Upper lobe of left lung (tissue), 6 donors: ENCODE results near the gene USP17L24. TPM values are rescaled to one million over a fixed set of nuclear protein-coding genes. Genes with fewer than 3 reads are reported as not detected.
"Not testable (repeated sequence)": the region's sequence is repeated elsewhere in the genome, so short reads cannot be mapped to it uniquely, and the experiment has no call there.

ENCODE experiments used
- ATAC-seq, 2 donors: fragments of 200-7000 bp; cut with Tn5 transposase; one replicate each; pipeline ENCODE4 v1.9.1; 2022; ENCODE audit warnings: mild to moderate bottlenecking in 2 of 2, moderate library complexity in 2 of 2; ENCODE audit not compliant: low FRiP score in 2 of 2
- DNase-seq, 2 donors: peaks; one replicate each; pipeline ENCODE4 v3.0.0-alpha.2; 2019 to 2020
- H3K27ac ChIP-seq, 4 donors: fragments of 200-600 bp; sonication (generic); one replicate each; pipeline ENCODE4 v1.5.1; 2016 to 2019
- H3K27me3 ChIP-seq, 4 donors: fragments of 200-600 bp; sonication (generic); one replicate each; pipeline ENCODE4 v1.5.1; 2017 to 2019
- H3K36me3 ChIP-seq, 4 donors: fragments of 200-600 bp; sonication (generic); one replicate each; pipeline ENCODE4 v1.5.1; 2016 to 2019
- H3K4me1 ChIP-seq, 4 donors: fragments of 200-600 bp; sonication (generic); one replicate each; pipeline ENCODE4 v1.5.1; 2018 to 2019
- H3K4me3 ChIP-seq, 4 donors: fragments of 200-600 bp; sonication (generic); one replicate each; pipeline ENCODE4 v1.5.1; 2017 to 2019; ENCODE audit warnings: mild to moderate bottlenecking in 2 of 4, moderate library complexity in 1 of 4
- H3K9me3 ChIP-seq, 4 donors: fragments of 200-600 bp; sonication (generic); one replicate each; pipeline ENCODE4 v1.5.1; 2018 to 2019
- WGBS, 2 donors: methylation state at CpG; one replicate each; pipeline ENCODE4 v1.1.5; 2017 to 2018; 5-methylcytosine and 5-hydroxymethylcytosine counted together
- total RNA-seq, 6 donors: library from RNA; depleted of rRNA in 4 of 6; stranded (reverse); fragments of >200 nt in 4 of 6; gene quantifications; one replicate each; pipeline versions ENCODE4 v1.1.0 to v1.2.1, GENCODE V29; 2016 to 2021
- donor health status: DM: no; HTN: no; CAD: no; lungs with moderate emphysema.
- donor health status: DM: no; HTN: yes; CAD: no; lungs with severe emphysema.

The USP17L24 gene, protein sequence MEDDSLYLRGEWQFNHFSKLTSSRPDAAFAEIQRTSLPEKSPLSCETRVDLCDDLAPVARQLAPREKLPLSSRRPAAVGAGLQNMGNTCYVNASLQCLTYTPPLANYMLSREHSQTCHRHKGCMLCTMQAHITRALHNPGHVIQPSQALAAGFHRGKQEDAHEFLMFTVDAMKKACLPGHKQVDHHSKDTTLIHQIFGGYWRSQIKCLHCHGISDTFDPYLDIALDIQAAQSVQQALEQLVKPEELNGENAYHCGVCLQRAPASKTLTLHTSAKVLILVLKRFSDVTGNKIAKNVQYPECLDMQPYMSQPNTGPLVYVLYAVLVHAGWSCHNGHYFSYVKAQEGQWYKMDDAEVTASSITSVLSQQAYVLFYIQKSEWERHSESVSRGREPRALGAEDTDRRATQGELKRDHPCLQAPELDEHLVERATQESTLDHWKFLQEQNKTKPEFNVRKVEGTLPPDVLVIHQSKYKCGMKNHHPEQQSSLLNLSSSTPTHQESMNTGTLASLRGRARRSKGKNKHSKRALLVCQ
- total RNA-seq: not detected

DNA sequence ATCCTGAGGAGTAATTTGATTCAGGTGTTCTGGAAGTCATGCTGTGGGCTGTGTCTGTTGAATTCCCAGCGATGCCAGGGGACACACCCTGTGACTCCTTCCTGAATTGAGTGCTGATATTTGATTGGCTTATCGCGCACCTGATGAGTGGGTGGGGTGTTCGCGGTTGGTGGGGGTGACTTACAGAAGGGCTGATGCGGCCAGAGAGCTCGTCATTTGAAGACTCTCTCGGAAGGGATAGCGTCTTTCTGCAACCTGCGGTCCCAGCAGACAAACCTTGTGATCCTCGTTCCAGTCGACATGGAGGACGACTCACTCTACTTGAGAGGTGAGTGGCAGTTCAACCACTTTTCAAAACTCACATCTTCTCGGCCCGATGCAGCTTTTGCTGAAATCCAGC lies at the start of gene USP17L24:
Gene USP17L24 (plus strand): TSS at position 301 of the 400 bp plus-strand sequence. CDS start 0 bp downstream, at position 301.
- H3K36me3 ChIP-seq, H3K4me3 ChIP-seq, H3K4me1 ChIP-seq, H3K27ac ChIP-seq, DNase-seq, H3K9me3 ChIP-seq, H3K27me3 ChIP-seq, ATAC-seq: not testable (repeated sequence)
- no CpG with 5 or more reads among the region's 15 CpGs for WGBS, 2 donors

DNA sequence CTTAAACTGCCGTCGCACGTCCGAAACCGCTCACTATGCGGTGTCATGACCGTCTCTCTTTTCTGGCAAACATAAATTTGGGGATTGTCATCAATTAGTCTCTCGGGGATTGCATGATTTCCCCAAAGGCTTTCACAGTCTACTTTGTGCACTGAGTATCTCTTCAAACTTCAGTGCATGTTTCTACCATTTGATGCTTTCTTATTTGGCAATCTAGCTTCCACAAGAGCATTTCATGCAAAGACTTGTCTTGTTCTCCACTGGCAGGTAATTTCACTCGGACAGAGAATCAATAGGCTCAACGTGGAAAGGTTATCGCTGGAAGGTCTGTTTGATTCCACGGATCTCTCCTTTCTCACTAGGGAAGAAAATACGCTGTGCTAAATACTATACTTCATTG lies 774 bp upstream of the USP17L24 start:
- H3K9me3 ChIP-seq, H3K4me3 ChIP-seq, H3K36me3 ChIP-seq, DNase-seq, H3K4me1 ChIP-seq, H3K27me3 ChIP-seq, H3K27ac ChIP-seq, ATAC-seq: not testable (repeated sequence)
- 88 to 89% methylated on average over 4 to 5 of the region's 13 CpGs for WGBS, 2 donors

DNA sequence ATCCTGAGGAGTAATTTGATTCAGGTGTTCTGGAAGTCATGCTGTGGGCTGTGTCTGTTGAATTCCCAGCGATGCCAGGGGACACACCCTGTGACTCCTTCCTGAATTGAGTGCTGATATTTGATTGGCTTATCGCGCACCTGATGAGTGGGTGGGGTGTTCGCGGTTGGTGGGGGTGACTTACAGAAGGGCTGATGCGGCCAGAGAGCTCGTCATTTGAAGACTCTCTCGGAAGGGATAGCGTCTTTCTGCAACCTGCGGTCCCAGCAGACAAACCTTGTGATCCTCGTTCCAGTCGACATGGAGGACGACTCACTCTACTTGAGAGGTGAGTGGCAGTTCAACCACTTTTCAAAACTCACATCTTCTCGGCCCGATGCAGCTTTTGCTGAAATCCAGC lies 4.6 kb downstream of the USP17L24 start, which contains the start of gene USP17L25:
Gene USP17L25 (plus strand): TSS at position 301 of the 400 bp plus-strand sequence. CDS start 0 bp downstream, at position 301.
- DNase-seq, H3K27me3 ChIP-seq, H3K4me1 ChIP-seq, ATAC-seq, H3K9me3 ChIP-seq, H3K36me3 ChIP-seq, H3K27ac ChIP-seq, H3K4me3 ChIP-seq: not testable (repeated sequence)
- no CpG with 5 or more reads among the region's 15 CpGs for WGBS, 2 donors

DNA sequence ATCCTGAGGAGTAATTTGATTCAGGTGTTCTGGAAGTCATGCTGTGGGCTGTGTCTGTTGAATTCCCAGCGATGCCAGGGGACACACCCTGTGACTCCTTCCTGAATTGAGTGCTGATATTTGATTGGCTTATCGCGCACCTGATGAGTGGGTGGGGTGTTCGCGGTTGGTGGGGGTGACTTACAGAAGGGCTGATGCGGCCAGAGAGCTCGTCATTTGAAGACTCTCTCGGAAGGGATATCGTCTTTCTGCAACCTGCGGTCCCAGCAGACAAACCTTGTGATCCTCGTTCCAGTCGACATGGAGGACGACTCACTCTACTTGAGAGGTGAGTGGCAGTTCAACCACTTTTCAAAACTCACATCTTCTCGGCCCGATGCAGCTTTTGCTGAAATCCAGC lies 9.4 kb downstream of the USP17L24 start, which contains the start of gene USP17L26:
Gene USP17L26 (plus strand): TSS at position 301 of the 400 bp plus-strand sequence. CDS start 0 bp downstream, at position 301.
- H3K27me3 ChIP-seq, H3K4me3 ChIP-seq, DNase-seq, H3K9me3 ChIP-seq, H3K36me3 ChIP-seq, ATAC-seq, H3K27ac ChIP-seq, H3K4me1 ChIP-seq: not testable (repeated sequence)
- WGBS, 2 donors: no CpG with 5 or more reads among the region's 15 CpGs

DNA sequence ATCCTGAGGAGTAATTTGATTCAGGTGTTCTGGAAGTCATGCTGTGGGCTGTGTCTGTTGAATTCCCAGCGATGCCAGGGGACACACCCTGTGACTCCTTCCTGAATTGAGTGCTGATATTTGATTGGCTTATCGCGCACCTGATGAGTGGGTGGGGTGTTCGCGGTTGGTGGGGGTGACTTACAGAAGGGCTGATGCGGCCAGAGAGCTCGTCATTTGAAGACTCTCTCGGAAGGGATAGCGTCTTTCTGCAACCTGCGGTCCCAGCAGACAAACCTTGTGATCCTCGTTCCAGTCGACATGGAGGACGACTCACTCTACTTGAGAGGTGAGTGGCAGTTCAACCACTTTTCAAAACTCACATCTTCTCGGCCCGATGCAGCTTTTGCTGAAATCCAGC lies 14.1 kb downstream of the USP17L24 start, which contains the start of gene USP17L5:
Gene USP17L5 (plus strand): TSS at position 301 of the 400 bp plus-strand sequence. CDS start 0 bp downstream, at position 301.
- WGBS, 2 donors: no CpG with 5 or more reads among the region's 15 CpGs

DNA sequence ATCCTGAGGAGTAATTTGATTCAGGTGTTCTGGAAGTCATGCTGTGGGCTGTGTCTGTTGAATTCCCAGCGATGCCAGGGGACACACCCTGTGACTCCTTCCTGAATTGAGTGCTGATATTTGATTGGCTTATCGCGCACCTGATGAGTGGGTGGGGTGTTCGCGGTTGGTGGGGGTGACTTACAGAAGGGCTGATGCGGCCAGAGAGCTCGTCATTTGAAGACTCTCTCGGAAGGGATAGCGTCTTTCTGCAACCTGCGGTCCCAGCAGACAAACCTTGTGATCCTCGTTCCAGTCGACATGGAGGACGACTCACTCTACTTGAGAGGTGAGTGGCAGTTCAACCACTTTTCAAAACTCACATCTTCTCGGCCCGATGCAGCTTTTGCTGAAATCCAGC lies 18.9 kb downstream of the USP17L24 start, which contains the start of gene USP17L27:
Gene USP17L27 (plus strand): TSS at position 301 of the 400 bp plus-strand sequence. CDS start 0 bp downstream, at position 301.
- no CpG with 5 or more reads among the region's 15 CpGs for WGBS, 2 donors
- not testable (repeated sequence) for H3K9me3 ChIP-seq, H3K4me3 ChIP-seq, H3K36me3 ChIP-seq, H3K27me3 ChIP-seq, DNase-seq, H3K4me1 ChIP-seq, H3K27ac ChIP-seq, ATAC-seq

More for the DNA sequence above, 14.1 kb downstream of the USP17L24 start, which contains the start of gene USP17L5:
- H3K9me3 ChIP-seq, DNase-seq, H3K27me3 ChIP-seq, H3K4me3 ChIP-seq, H3K36me3 ChIP-seq, ATAC-seq, H3K4me1 ChIP-seq, H3K27ac ChIP-seq: not testable (repeated sequence)

DNA sequence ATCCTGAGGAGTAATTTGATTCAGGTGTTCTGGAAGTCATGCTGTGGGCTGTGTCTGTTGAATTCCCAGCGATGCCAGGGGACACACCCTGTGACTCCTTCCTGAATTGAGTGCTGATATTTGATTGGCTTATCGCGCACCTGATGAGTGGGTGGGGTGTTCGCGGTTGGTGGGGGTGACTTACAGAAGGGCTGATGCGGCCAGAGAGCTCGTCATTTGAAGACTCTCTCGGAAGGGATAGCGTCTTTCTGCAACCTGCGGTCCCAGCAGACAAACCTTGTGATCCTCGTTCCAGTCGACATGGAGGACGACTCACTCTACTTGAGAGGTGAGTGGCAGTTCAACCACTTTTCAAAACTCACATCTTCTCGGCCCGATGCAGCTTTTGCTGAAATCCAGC lies 23.6 kb downstream of the USP17L24 start, which contains the start of gene USP17L28:
Gene USP17L28 (plus strand): TSS at position 301 of the 400 bp plus-strand sequence. CDS start 0 bp downstream, at position 301.
- not testable (repeated sequence) for H3K27ac ChIP-seq, H3K4me3 ChIP-seq, DNase-seq, H3K27me3 ChIP-seq, H3K9me3 ChIP-seq, H3K36me3 ChIP-seq, ATAC-seq, H3K4me1 ChIP-seq
- WGBS, 2 donors: no CpG with 5 or more reads among the region's 15 CpGs

DNA sequence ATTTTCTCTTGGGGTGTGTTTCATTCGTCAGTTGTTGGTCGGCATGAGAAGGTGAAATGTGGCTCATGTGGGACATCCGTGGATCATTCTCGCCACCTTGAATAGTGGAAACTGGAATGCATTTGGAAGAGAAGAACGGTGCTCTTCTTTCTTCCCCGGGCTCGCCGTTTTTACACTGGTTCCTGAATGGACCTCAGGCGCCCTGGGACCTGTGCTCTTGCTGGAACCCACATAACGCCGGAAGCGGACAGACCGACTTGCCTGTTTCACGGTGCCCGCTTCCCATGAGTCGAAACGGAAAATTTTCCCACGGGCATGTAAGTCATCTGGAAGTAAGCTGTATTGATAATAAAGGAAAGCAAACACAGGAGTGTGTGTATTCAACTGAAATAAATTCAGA lies 25.9 kb downstream of the USP17L24 start:
- not testable (repeated sequence) for H3K4me3 ChIP-seq, DNase-seq, ATAC-seq, H3K27me3 ChIP-seq, H3K36me3 ChIP-seq, H3K27ac ChIP-seq, H3K4me1 ChIP-seq, H3K9me3 ChIP-seq
- WGBS, 2 donors: no CpG with 5 or more reads among the region's 18 CpGs

DNA sequence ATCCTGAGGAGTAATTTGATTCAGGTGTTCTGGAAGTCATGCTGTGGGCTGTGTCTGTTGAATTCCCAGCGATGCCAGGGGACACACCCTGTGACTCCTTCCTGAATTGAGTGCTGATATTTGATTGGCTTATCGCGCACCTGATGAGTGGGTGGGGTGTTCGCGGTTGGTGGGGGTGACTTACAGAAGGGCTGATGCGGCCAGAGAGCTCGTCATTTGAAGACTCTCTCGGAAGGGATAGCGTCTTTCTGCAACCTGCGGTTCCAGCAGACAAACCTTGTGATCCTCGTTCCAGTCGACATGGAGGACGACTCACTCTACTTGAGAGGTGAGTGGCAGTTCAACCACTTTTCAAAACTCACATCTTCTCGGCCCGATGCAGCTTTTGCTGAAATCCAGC lies 28.4 kb downstream of the USP17L24 start, which contains the start of gene USP17L29:
Gene USP17L29 (plus strand): TSS at position 301 of the 400 bp plus-strand sequence. CDS start 0 bp downstream, at position 301.
- WGBS, 2 donors: no CpG with 5 or more reads among the region's 15 CpGs
- H3K36me3 ChIP-seq, DNase-seq, H3K4me3 ChIP-seq, ATAC-seq, H3K9me3 ChIP-seq, H3K27ac ChIP-seq, H3K27me3 ChIP-seq, H3K4me1 ChIP-seq: not testable (repeated sequence)

DNA sequence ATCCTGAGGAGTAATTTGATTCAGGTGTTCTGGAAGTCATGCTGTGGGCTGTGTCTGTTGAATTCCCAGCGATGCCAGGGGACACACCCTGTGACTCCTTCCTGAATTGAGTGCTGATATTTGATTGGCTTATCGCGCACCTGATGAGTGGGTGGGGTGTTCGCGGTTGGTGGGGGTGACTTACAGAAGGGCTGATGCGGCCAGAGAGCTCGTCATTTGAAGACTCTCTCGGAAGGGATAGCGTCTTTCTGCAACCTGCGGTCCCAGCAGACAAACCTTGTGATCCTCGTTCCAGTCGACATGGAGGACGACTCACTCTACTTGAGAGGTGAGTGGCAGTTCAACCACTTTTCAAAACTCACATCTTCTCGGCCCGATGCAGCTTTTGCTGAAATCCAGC lies 37.9 kb downstream of the USP17L24 start, which contains the start of gene USP17L30:
Gene USP17L30 (plus strand): TSS at position 301 of the 400 bp plus-strand sequence. CDS start 0 bp downstream, at position 301.
- ATAC-seq, DNase-seq, H3K4me1 ChIP-seq, H3K4me3 ChIP-seq, H3K9me3 ChIP-seq, H3K27me3 ChIP-seq, H3K27ac ChIP-seq, H3K36me3 ChIP-seq: not testable (repeated sequence)
- no CpG with 5 or more reads among the region's 15 CpGs for WGBS, 2 donors
